B cell (primary cell): ENCODE data around the gene CHST8. TPM values are rescaled to one million over a fixed set of nuclear protein-coding genes. Genes with fewer than 3 reads are reported as not detected.

Source experiments
- ATAC-seq: fragments of 200-7000 bp; cut with Tn5 transposase; one replicate; pipeline ENCODE4 v1.10.0; 2021; ENCODE audit warnings: low read depth, mild to moderate bottlenecking, moderate number of reproducible peaks, moderate library complexity
- CTCF ChIA-PET: fragments of 350-600 bp; sonication (Branson Sonifier 250); formaldehyde crosslinking; loops from one replicate; lab custom pipeline; 2021; ENCODE audit warnings: antibody characterized with exemption, inconsistent platforms; lab: Charles Lee
- POLR2A ChIA-PET: fragments of 350-600 bp; sonication (Branson Sonifier 250); formaldehyde crosslinking; loops from one replicate; lab custom pipeline; 2021; ENCODE audit warnings: antibody characterized with exemption; lab: Charles Lee
- DNase-seq: peaks from one replicate; pipeline ENCODE4 v3.0.0; 2013
- H2AFZ ChIP-seq: 2 replicates; pipeline ENCODE4 v1.6.1; 2012; ENCODE audit warnings: mild to moderate bottlenecking, low read depth, low read length; ENCODE audit not compliant: insufficient read depth, poor library complexity, severe bottlenecking
- H3K27ac ChIP-seq, 2 donors: 1 replicate in 1 of 2; 2 replicates in 1 of 2; pipeline ENCODE4 v1.5.1; 2012 to 2013; ENCODE audit warnings: low read length in 2 of 2, mild to moderate bottlenecking in 2 of 2, moderate library complexity in 1 of 2
- H3K27me3 ChIP-seq, 4 experiments: fragments of 200-600 bp in 1 of 4; sonication (generic) in 1 of 4; replicated peaks in 1 of 4; 1 replicate in 2 of 4; 2 replicates in 2 of 4; pipeline versions ENCODE4 v1.6.1 to v1.7.0; 2013 to 2016; ENCODE audit warnings: low read length in 3 of 4, mild to moderate bottlenecking in 2 of 4, mixed read lengths in 1 of 4, moderate library complexity in 1 of 4; ENCODE audit not compliant: insufficient read depth in 4 of 4, control insufficient read depth in 3 of 4; ENCODE audit errors: control extremely low read depth in 1 of 4
- H3K36me3 ChIP-seq, 2 experiments: replicated peaks in 1 of 2; 1 replicate in 1 of 2; 2 replicates in 1 of 2; pipeline versions ENCODE4 v1.6.1 to v1.7.1; 2013; ENCODE audit warnings: low read length in 1 of 2; ENCODE audit not compliant: insufficient read depth in 2 of 2, control insufficient read depth in 1 of 2; ENCODE audit errors: control extremely low read depth in 1 of 2, extremely low read depth in 1 of 2
- H3K4me1 ChIP-seq, 2 donors: fragments of 200-600 bp in 1 of 2; sonication (generic) in 1 of 2; 1 replicate in 1 of 2; 2 replicates in 1 of 2; pipeline versions ENCODE4 v1.5.1 to v1.6.1; 2013 to 2017; ENCODE audit warnings: low read length in 2 of 2; ENCODE audit not compliant: control insufficient read depth in 2 of 2, insufficient read depth in 2 of 2
- H3K4me2 ChIP-seq: replicated peaks from 2 replicates; pipeline ENCODE3; 2012; ENCODE audit warnings: mild to moderate bottlenecking, low read depth, low read length; ENCODE audit not compliant: poor library complexity, severe bottlenecking
- H3K4me3 ChIP-seq, 5 experiments: fragments of 200-600 bp in 1 of 5; sonication (generic) in 1 of 5; 1 replicate in 3 of 5; 2 replicates in 2 of 5; pipeline versions ENCODE4 v1.5.1 to v1.7.0; 2011 to 2016; ENCODE audit warnings: low read length in 4 of 5, mild to moderate bottlenecking in 4 of 5, low read depth in 2 of 5, control low read depth in 1 of 5, moderate library complexity in 1 of 5; ENCODE audit not compliant: insufficient read depth in 1 of 5; ENCODE audit errors: control extremely low read depth in 1 of 5, extremely low read depth in 1 of 5
- H3K79me2 ChIP-seq: fragments of 200-600 bp; sonication (generic); one replicate; pipeline ENCODE4 v1.6.0; 2016; ENCODE audit warnings: low read length; ENCODE audit not compliant: control insufficient read depth, insufficient read depth
- H3K9ac ChIP-seq: fragments of 200-600 bp; sonication (generic); 2 replicates; pipeline ENCODE4 v1.6.1; 2017; ENCODE audit warnings: mild to moderate bottlenecking, low read length, moderate library complexity
- H3K9me3 ChIP-seq, 3 donors: one replicate each; pipeline versions ENCODE4 v1.6.1 to v1.7.1; 2013; ENCODE audit warnings: low read length in 2 of 3; ENCODE audit not compliant: control insufficient read depth in 2 of 3, insufficient read depth in 1 of 3; ENCODE audit errors: control extremely low read depth in 1 of 3
- H4K20me1 ChIP-seq: 2 replicates; pipeline ENCODE4 v1.6.0; 2012; ENCODE audit warnings: mild to moderate bottlenecking, low read length; ENCODE audit not compliant: insufficient read depth, control insufficient read depth, poor library complexity, severe bottlenecking
- H3K27ac Mint-ChIP-seq: one replicate; pipeline ENCODE4 v1.8.0; 2021; ENCODE audit warnings: mixed read lengths
- H3K27me3 Mint-ChIP-seq: one replicate; pipeline ENCODE4 v1.8.0; 2021; ENCODE audit warnings: mixed read lengths
- H3K4me1 Mint-ChIP-seq: one replicate; pipeline ENCODE4 v1.8.0; 2021; ENCODE audit warnings: mixed read lengths
- H3K4me3 Mint-ChIP-seq: one replicate; pipeline ENCODE4 v1.8.0; 2021; ENCODE audit warnings: mixed read lengths
- H3K9me3 Mint-ChIP-seq: one replicate; pipeline ENCODE4 v1.8.0; 2022; ENCODE audit warnings: mixed read lengths; ENCODE audit not compliant: insufficient read depth
- EZH2 ChIP-seq: IDR thresholded peaks from 2 replicates; pipeline ENCODE4 v1.6.1; 2012; ENCODE audit warnings: borderline replicate concordance, low read depth, mild to moderate bottlenecking, moderate library complexity, low read length; ENCODE audit not compliant: insufficient read depth, poor library complexity, severe bottlenecking
- WGBS: methylation state at CpG from one replicate; pipeline ENCODE4 v1.1.5; 2013; ENCODE audit warnings: missing lambda C conversion rate; ENCODE audit not compliant: insufficient coverage; 5-methylcytosine and 5-hydroxymethylcytosine counted together
- intact Hi-C: fragments of 100-400 bp; cut with micrococcal nuclease; formaldehyde crosslinking; loops from one replicate; pipeline ENCODE4 v1.10.0; 2022
- polyA plus RNA-seq: library from polyadenylated mRNA; depleted of rRNA; stranded (reverse); fragments of >200 nt; gene quantifications from 2 replicates; pipeline ENCODE4 v1.2.3, GENCODE V29; 2012
- total RNA-seq, 2 donors: library from RNA; stranded (reverse); fragments of 120-200 nt in 1 of 2; gene quantifications; 1 replicate in 1 of 2; 2 replicates in 1 of 2; pipeline versions ENCODE4 v1.2.3 to v1.2.4, GENCODE V29; 2013 to 2022
- TF ChIP-seq, protein P1 (sequence below): fragments of 200-600 bp; IDR thresholded peaks from one replicate; pipeline ENCODE4 v1.8.0; 2022; ENCODE audit warnings: antibody characterized with exemption, mild to moderate bottlenecking

The CHST8 gene
- total and polyA plus RNA-seq, 2 donors (not counting 1 experiment from before 2014, with no cell fraction given), result not detected

DNA sequence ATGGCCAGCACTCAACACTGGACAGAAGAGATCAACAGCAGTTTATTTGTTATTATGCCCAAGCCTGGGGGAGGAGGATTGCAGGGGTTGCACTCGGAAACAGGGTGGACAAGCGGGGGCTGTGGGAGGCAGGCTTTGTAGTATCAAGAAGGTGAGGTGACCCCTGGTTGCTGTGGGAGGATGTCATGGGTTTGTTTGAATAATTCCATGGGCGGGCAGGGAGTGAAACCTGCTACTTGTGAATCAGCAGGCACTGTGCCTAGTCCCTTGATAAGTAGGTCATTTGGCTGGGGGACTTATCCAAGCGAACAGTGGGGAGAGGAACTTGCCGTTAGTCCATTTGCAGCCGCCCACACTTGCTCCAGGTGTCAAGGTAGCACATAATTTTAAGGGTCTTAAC is 90.5 kb downstream of the CHST8 start:
- H3K27me3 ChIP-seq, result peaks cover 0 to 4% (median 0%) of the 10 kb centered on the region in 4 experiments
- H4K20me1 ChIP-seq, result no peaks in the 10 kb centered on the region
- no peak for TF ChIP-seq EZH2
- TF ChIP-seq, protein P1, sequence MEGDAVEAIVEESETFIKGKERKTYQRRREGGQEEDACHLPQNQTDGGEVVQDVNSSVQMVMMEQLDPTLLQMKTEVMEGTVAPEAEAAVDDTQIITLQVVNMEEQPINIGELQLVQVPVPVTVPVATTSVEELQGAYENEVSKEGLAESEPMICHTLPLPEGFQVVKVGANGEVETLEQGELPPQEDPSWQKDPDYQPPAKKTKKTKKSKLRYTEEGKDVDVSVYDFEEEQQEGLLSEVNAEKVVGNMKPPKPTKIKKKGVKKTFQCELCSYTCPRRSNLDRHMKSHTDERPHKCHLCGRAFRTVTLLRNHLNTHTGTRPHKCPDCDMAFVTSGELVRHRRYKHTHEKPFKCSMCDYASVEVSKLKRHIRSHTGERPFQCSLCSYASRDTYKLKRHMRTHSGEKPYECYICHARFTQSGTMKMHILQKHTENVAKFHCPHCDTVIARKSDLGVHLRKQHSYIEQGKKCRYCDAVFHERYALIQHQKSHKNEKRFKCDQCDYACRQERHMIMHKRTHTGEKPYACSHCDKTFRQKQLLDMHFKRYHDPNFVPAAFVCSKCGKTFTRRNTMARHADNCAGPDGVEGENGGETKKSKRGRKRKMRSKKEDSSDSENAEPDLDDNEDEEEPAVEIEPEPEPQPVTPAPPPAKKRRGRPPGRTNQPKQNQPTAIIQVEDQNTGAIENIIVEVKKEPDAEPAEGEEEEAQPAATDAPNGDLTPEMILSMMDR, result no peak
- H3K9me3 ChIP-seq, result peaks cover 2 to 39% (median 2%) of the 10 kb centered on the region in 3 donors
- H3K27ac ChIP-seq, result no peak overlapping the region
- no peaks in the 10 kb centered on the region for H3K36me3 ChIP-seq
- Mint-ChIP-seq H3K9me3 (peaks cover 11% of the 10 kb centered on the region), H3K27me3 (peaks cover 13% of the 10 kb centered on the region), H3K4me3 (no peak overlapping the region), H3K4me1 (no peaks in the 10 kb centered on the region), H3K27ac (no peak overlapping the region)
- WGBS, result 90% methylated on average over 6 of the region's 6 CpGs
- no peaks in the 10 kb centered on the region for H3K79me2 ChIP-seq
- H2AFZ ChIP-seq, result no peak overlapping the region
- ATAC-seq (no peak), DNase-seq (no peak)
- no peak overlapping the region for H3K4me2 ChIP-seq
- intact Hi-C loops, result no loop called here
- no peaks in the 10 kb centered on the region for H3K4me1 ChIP-seq
- ChIA-PET POLR2A (no interaction called here), CTCF (no interaction called here)
- H3K9ac ChIP-seq, result no peak overlapping the region
- H3K4me3 ChIP-seq, result no peak overlapping the region

DNA sequence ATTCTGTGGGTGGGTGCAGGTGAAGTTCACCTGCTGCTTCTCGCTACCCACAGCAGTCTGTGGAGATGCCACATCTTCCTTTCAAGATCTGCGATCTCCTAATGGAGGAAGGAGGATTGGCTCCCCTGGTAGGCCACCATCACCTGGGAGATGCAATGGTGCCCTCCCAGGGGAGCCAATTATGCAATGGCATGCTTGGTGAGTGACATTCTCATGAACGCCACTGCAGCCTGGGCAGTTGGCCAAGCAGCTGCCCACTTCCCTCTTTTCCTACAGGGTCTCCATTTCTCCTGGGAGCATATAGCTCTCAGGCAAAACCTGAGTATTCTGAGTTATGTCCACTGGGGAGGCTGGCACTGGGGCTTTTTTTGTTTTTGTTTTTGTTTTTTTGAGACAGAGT is 91.4 kb downstream of the CHST8 start:
- no peak overlapping the region for H3K9ac ChIP-seq
- Mint-ChIP-seq H3K4me1 (no peaks in the 10 kb centered on the region), H3K27ac (no peak overlapping the region), H3K4me3 (no peak overlapping the region), H3K9me3 (peaks cover 11% of the 10 kb centered on the region), H3K27me3 (peaks cover 13% of the 10 kb centered on the region)
- intact Hi-C loops, result no loop called here
- no peak overlapping the region for H3K27ac ChIP-seq
- H4K20me1 ChIP-seq, result no peaks in the 10 kb centered on the region
- no peaks in the 10 kb centered on the region for H3K36me3 ChIP-seq
- H3K27me3 ChIP-seq, result peaks cover 0 to 4% (median 0%) of the 10 kb centered on the region in 4 experiments
- no peak overlapping the region for H3K4me2 ChIP-seq
- no peak overlapping the region for H3K4me3 ChIP-seq
- peaks cover 2 to 39% (median 2%) of the 10 kb centered on the region in 3 donors for H3K9me3 ChIP-seq
- DNase-seq (no peak), ATAC-seq (no peak)
- H3K4me1 ChIP-seq, result no peaks in the 10 kb centered on the region
- no peaks in the 10 kb centered on the region for H3K79me2 ChIP-seq
- no peak overlapping the region for H2AFZ ChIP-seq
- ChIA-PET CTCF (no interaction called here), POLR2A (no interaction called here)
- TF ChIP-seq EZH2, result no peak
- TF ChIP-seq, protein P1, result no peak
- 60% methylated on average over 3 of the region's 3 CpGs for WGBS
